Aorta (tissue), 5 donors: ENCODE data around the gene GALNT9. TPM values are rescaled to one million over a fixed set of nuclear protein-coding genes. Genes with fewer than 3 reads are reported as not detected.
"Not testable (repeated sequence)": the region's sequence is repeated elsewhere in the genome, so short reads cannot be mapped to it uniquely, and the experiment has no call there.

Experiments used
- ATAC-seq: fragments of 200-7000 bp; cut with Tn5 transposase; one replicate; pipeline ENCODE4 v1.9.1; 2022; ENCODE audit warnings: moderate library complexity; ENCODE audit not compliant: low FRiP score
- DNase-seq, 2 donors: peaks; one replicate each; pipeline ENCODE4 v3.0.0-alpha.2; 2020
- H3K27ac ChIP-seq, 2 donors: one replicate each; pipeline ENCODE4 v1.5.1; 2013; ENCODE audit warnings: low read length in 2 of 2, mild to moderate bottlenecking in 2 of 2, moderate library complexity in 2 of 2, control low read depth in 1 of 2, inconsistent platforms in 1 of 2, low read depth in 1 of 2
- H3K27me3 ChIP-seq, 2 donors: one replicate each; pipeline ENCODE4 v1.6.1; 2013; ENCODE audit warnings: control low read depth in 1 of 2, low read length in 1 of 2, mild to moderate bottlenecking in 1 of 2, moderate library complexity in 1 of 2; ENCODE audit not compliant: insufficient read depth in 2 of 2, control insufficient read depth in 1 of 2
- H3K36me3 ChIP-seq, 2 donors: one replicate each; pipeline ENCODE4 v1.6.1; 2013; ENCODE audit warnings: control low read depth in 1 of 2, low read length in 1 of 2, mild to moderate bottlenecking in 1 of 2; ENCODE audit not compliant: insufficient read depth in 2 of 2, control insufficient read depth in 1 of 2
- H3K4me1 ChIP-seq, 2 donors: one replicate each; pipeline ENCODE4 v1.6.1; 2013; ENCODE audit warnings: low read length in 2 of 2, control low read depth in 1 of 2, mild to moderate bottlenecking in 1 of 2, moderate library complexity in 1 of 2; ENCODE audit not compliant: insufficient read depth in 2 of 2, control insufficient read depth in 1 of 2
- H3K4me3 ChIP-seq, 2 donors: one replicate each; pipeline ENCODE4 v1.5.1; 2013; ENCODE audit warnings: low read length in 2 of 2, control low read depth in 1 of 2, mild to moderate bottlenecking in 1 of 2
- H3K9me3 ChIP-seq: one replicate; pipeline ENCODE4 v1.6.1; 2013; ENCODE audit warnings: mild to moderate bottlenecking, low read length; ENCODE audit not compliant: control insufficient read depth
- WGBS, 2 donors: extraction: QIAGEN DNeasy Blood & Tissue Kit; methylation state at CpG; one replicate each; pipeline ENCODE4 v1.1.7; 2013; 5-methylcytosine and 5-hydroxymethylcytosine counted together
- intact Hi-C, 2 donors: fragments of 100-400 bp; cut with DNase I; formaldehyde crosslinking; loops; one replicate each; pipeline versions ENCODE4 v1.14.2 to v1.15.0; 2022
- polyA plus RNA-seq, 2 donors: library from polyadenylated mRNA; stranded (reverse); fragments of 200-250 nt; gene quantifications; one replicate each; pipeline ENCODE4 v1.2.3, GENCODE V29; 2013
- total RNA-seq, 2 donors: library from RNA; stranded (reverse); fragmentation: NEBNext Ultra II Directional; extraction: Animal tissue kit (Norgen Biotek cat#: 25700); gene quantifications; one replicate each; pipeline ENCODE4 v1.2.1, GENCODE V29; 2021
- donor health status: healthy with polysubstance abuse.
- donor health status: Bipolar disorder and iron deficiency.
- donor health status: DM: no; HTN: no; CAD: no.
- donor health status: DM: no; HTN: no; CAD: no.
- donor health status: DM: yes; HTN: yes; CAD: no.

GALNT9 gene
- total and polyA plus RNA-seq, 4 donors, result 0.62 to 0.84 TPM; not detected in 2

GRCh38 chr12:132359971-132360370 is 30.6 kb upstream of the GALNT9 start:
- Histone ChIP-seq H3K27me3 (no peaks in the 10 kb centered on the region), H3K9me3 (no peaks in the 10 kb centered on the region), H3K27ac (no peak overlapping the region), H3K4me3 (no peak overlapping the region), H3K4me1 (no peaks in the 10 kb centered on the region), H3K36me3 (no peaks in the 10 kb centered on the region)
- DNase-seq (peak; percentile 31 to 65), ATAC-seq (no peak)
- 69 to 70% methylated on average over 15 to 16 of the region's 16 CpGs for WGBS, 2 donors
- intact Hi-C loops, result no loop called here

DNA sequence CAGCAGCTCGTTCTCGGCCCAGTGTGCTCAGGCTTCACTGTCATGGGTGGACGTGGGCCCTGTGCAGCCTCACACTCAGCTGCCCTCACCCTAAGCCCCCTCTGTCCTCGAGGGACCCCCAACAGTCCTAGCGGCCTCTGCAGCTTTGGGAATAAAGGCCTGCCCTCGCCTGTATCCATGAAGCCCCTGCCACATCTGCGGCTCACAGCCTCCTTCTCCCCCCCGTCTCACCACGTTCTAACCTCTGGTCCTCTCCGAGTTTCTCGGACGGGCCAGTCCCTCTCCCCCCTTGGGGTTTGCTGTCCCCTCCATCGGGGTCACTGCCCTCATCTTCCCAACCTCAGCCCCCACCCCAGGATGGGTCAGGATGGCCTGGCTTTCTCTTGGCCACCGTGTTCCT is 30.2 kb upstream of the GALNT9 start:
- Histone ChIP-seq H3K27ac (no peak overlapping the region), H3K4me1 (no peaks in the 10 kb centered on the region), H3K36me3 (no peaks in the 10 kb centered on the region), H3K27me3 (no peaks in the 10 kb centered on the region), H3K9me3 (no peaks in the 10 kb centered on the region), H3K4me3 (no peak overlapping the region)
- WGBS, 2 donors, result 86% methylated on average over 14 of the region's 14 CpGs
- intact Hi-C loops, result no loop called here
- DNase-seq (no peak), ATAC-seq (no peak)

DNA sequence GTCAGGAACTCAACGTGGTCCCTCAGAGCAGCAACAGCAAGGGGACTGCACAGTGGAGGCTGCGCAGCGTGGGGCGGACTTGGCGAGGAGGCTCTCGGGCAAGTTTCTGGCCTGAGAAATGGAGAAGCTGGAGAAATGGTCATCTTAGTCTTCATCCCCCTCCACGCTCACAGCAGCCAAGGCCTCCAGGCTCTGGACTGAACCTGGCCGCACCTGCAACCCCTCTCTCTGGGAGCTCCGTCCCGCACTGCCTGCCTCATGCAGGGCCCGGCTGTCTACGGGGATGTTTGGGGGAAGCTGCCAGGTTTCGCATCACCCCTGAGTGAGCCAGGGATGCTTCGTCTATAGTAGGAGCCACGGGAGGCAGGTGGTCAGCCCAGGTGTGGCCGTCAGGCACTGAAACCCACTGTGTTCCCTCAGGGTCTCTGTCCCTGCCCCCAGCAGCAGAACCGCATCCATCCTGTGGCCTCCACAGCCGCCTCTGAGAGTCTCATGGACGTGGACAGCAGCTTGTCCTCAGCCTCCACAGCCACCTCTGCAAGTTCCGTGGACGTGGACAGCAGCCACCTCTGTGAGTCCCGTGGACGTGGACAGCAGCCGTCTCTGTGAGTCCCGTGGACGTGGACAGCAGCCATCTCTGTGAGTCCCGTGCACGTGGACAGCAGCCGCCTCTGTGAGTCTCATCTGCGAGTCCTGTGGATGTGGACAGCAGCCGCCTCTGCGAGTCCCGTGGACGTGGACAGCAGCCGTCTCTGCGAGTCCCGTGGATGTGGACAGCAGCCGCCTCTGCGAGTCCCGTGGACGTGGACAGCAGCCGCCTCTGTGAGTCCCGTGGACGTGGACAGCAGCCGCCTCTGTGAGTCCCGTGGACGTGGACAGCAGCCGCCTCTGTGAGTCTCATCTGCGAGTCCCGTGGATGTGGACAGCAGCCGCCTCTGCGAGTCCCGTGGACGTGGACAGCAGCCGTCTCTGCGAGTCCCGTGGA is 29.1 kb upstream of the GALNT9 start:
- WGBS, 2 donors, result 88 to 90% methylated on average over 30 to 57 of the region's 57 CpGs
- peak; percentile 35 to 51 for DNase-seq
- ATAC-seq, H3K36me3 ChIP-seq, H3K4me1 ChIP-seq, H3K27me3 ChIP-seq, H3K4me3 ChIP-seq, intact Hi-C loops, H3K9me3 ChIP-seq, H3K27ac ChIP-seq: not testable (repeated sequence)

DNA sequence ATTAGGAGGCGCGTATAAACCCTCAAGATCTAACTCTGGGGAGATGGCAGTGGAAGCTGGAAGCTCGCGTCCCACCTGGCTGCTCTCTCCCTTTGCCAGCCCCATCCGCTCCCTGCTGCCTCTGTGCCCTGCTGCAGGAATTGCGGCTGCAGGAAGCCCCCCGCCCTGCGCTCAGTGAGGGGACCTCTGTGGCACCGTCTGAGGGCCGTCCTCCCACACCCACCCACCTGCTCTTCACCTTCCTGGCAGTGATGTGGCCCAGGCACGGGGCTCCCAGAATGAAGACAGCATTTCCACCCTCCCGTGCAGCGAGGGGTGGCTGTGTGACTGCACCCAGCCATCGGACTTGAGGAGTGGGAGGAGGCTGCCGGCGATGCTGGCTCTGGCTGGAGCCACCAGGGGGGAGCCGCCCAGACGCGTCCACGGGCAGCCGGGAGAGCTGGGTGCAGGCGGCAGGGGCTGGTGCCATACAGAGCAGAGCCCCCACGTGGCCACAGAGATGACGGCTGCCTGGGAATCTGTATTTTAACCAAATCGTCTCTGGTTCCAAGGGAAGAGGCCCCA is 28.3 kb upstream of the GALNT9 start:
- intact Hi-C loops, result no loop called here
- DNase-seq, result peak; percentile 21 to 63
- H3K4me1 ChIP-seq, result no peaks in the 10 kb centered on the region
- H3K36me3 ChIP-seq, result no peaks in the 10 kb centered on the region
- no peak overlapping the region for H3K4me3 ChIP-seq
- WGBS, 2 donors, result 77 to 79% methylated on average over 25 of the region's 25 CpGs
- no peaks in the 10 kb centered on the region for H3K9me3 ChIP-seq
- no peak for ATAC-seq
- no peak overlapping the region for H3K27ac ChIP-seq
- H3K27me3 ChIP-seq, result no peaks in the 10 kb centered on the region

DNA sequence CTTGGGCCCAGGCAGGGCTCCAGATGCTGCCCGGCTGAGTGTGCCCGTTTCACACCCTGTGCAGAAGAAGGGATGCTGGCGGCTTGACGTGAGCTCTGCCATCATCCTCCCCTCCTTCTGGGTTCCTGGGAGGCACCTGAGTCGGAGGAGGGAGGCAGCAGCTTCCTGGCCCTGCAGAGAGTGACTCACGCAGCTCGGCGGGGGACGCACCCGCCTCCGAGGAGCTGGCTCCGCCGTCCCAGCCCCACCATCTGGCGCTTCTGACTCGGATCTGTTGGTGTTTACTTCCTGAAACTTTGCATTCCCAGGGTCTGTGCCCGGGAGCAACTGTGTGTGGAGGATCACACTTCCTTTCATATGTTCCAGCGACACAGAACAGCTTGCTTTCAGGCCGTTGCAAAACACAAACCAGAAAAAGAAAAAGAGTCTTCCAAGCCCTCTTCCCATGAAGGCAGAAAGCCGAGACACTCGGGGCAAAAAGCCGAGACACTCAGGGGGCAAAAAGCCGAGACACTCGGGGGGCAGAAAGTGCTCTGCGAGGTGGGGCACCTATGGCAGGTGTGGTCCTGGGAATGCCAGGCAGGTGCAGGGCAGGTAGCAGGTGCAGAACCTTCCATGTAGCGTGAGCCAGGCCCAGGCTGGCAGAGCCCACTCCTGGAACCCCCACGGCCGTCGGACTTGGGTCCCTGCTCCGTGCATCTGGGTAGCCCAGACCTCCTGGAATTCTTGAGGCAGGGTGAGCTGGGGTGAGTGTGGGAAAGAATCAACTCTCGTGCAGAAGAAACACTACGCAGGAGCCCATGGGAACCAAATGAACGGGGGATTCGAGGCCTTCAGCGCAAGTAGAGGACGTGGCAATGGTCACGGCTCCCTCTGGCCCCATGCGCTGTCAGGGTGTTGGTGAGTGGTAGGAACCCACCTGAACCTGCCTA is 27.6 kb upstream of the GALNT9 start:
- Histone ChIP-seq H3K36me3 (no peaks in the 10 kb centered on the region), H3K27me3 (no peaks in the 10 kb centered on the region), H3K4me3 (no peak overlapping the region), H3K4me1 (no peaks in the 10 kb centered on the region), H3K9me3 (no peaks in the 10 kb centered on the region), H3K27ac (no peak overlapping the region)
- intact Hi-C loops, result no loop called here
- peak; percentile 30 to 69 for DNase-seq
- no peak for ATAC-seq
- WGBS, 2 donors, result 42 to 44% methylated on average over 36 to 37 of the region's 37 CpGs

DNA sequence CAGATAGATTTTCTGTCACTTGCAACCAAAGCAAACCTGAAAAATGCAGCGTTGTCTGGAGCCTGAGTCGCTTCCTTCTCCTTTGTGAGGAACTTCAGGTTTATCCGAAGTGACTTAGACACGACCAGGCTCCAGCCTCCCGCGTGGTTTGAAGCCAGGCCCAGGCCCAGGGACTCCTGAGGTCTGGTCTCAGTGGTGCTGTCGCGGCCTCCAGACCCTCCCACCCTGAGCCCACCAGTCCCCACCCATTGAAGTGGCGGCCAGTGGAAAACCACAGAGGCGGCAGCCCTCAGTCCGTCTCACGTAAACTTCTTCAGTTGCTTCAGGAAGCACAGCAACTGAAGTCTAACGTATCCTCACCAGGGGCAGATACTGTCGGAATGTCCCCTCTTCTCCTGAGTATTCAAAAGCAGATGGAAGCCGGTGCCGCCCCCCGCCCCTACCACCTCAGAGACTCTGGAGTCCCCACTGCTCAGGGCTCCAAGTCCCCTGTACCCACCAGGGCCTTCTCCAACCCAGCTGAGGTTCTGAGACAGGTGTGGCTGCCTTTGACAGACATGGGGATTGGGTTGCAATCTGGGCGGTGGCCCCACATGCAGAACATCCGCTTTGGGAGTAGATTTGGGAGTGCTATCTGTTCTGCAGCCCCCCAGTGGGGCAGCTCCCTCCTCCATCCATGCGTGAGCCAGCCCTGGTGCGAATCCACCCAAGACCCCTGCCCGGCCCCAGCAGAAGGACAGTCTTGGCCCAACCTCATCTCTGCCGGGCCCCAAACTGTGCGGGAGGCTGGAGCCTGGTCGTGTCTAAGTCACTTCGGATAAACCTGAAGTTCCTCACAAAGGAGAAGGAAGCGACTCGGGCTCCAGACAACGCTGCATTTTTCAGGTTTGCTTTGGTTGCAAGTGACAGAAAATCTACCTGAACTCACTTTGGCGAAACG is 26.6 kb upstream of the GALNT9 start:
- H3K36me3 ChIP-seq, result no peaks in the 10 kb centered on the region
- no peak overlapping the region for H3K27ac ChIP-seq
- H3K4me1 ChIP-seq, result no peaks in the 10 kb centered on the region
- DNase-seq (peak; percentile 36 to 52), ATAC-seq (no peak)
- intact Hi-C loops, result no loop called here
- H3K4me3 ChIP-seq, result no peak overlapping the region
- 80 to 86% methylated on average over 31 of the region's 31 CpGs for WGBS, 2 donors
- H3K9me3 ChIP-seq, result no peaks in the 10 kb centered on the region
- H3K27me3 ChIP-seq, result no peaks in the 10 kb centered on the region

DNA sequence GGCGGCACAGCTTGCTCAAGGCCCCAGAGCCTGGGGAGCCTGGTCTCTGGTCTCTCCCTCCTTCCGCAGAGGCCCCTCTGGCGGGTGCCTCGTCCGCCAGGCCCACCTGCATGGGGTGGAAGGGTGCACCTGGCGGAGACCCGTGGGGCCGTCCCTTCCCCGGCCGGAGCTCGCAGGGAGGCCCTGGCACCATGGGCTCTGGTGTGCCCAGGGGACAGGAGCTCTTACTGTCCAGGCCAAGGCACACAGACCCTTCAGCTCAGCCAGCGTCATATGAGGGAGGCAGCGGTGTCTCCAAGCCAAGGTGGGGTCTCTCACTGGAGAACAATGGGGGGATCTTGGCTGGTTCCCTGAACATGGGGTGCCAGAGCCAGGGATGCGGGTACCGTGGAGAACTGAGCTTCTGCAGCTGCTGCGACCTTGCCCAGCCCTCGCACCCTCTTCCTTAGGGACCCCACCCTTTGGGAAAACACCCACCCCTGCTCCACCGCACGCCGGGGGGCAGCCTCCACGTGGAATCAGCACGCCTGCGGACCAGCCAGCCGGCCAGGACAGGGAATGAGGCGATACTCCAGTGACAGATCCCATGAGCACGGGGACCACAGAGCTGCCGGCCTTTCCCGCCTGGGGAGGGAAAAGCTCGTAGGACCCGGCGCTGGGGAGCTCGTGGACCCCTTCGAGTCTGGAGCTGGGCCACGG is 25.7 kb upstream of the GALNT9 start:
- H3K4me1 ChIP-seq, result no peaks in the 10 kb centered on the region
- ATAC-seq (no peak), DNase-seq (peak; percentile 28 to 69)
- no peaks in the 10 kb centered on the region for H3K36me3 ChIP-seq
- no peak overlapping the region for H3K4me3 ChIP-seq
- intact Hi-C loops, result no loop called here
- 87 to 89% methylated on average over 34 of the region's 34 CpGs for WGBS, 2 donors
- H3K27me3 ChIP-seq, result no peaks in the 10 kb centered on the region
- H3K9me3 ChIP-seq, result no peaks in the 10 kb centered on the region
- H3K27ac ChIP-seq, result no peak overlapping the region
